DOHH2 (cell line): ENCODE results near the gene GJB2.

Experiments
- EZH2phosphoT487 ChIP-seq: fragments of 200-600 bp; sonication (generic); IDR thresholded peaks from 2 replicates; pipeline ENCODE4 v1.6.1; 2017; ENCODE audit warnings: borderline replicate concordance, mild to moderate bottlenecking, antibody characterized with exemption, low read length, moderate library complexity, mixed read lengths
- TF ChIP-seq, protein P1 (sequence below): fragments of 200-600 bp; sonication (generic); IDR thresholded peaks from one replicate; pipeline ENCODE4 v1.5.1; 2014; ENCODE audit warnings: antibody characterized with exemption, mild to moderate bottlenecking, low read depth, low read length; ENCODE audit not compliant: poor library complexity, severe bottlenecking

DNA sequence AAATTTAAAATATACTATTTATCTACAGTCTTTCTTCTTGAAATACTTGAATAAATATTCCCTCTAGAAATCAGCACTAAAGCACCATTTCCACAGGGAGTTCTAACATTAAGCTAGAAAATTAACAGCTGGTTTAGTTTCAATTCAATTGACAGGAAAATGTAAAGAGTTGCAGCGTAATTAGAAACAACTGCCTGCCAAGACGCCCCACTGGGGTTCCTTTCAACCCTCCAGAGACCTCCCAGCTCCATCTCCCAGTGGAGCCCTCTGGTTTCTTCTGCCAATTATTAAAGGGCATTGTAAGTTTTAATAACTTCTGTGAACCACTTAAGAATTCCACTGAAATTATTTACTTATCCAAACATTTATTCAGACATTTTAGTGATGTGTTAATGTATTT is 36.0 kb downstream of the GJB2 start:
- TF ChIP-seq, protein P1, sequence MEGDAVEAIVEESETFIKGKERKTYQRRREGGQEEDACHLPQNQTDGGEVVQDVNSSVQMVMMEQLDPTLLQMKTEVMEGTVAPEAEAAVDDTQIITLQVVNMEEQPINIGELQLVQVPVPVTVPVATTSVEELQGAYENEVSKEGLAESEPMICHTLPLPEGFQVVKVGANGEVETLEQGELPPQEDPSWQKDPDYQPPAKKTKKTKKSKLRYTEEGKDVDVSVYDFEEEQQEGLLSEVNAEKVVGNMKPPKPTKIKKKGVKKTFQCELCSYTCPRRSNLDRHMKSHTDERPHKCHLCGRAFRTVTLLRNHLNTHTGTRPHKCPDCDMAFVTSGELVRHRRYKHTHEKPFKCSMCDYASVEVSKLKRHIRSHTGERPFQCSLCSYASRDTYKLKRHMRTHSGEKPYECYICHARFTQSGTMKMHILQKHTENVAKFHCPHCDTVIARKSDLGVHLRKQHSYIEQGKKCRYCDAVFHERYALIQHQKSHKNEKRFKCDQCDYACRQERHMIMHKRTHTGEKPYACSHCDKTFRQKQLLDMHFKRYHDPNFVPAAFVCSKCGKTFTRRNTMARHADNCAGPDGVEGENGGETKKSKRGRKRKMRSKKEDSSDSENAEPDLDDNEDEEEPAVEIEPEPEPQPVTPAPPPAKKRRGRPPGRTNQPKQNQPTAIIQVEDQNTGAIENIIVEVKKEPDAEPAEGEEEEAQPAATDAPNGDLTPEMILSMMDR = no peak
- TF ChIP-seq EZH2phosphoT487 = no peak
